ENCODE results near the gene PRPF19. TPM values are rescaled to one million over a fixed set of nuclear protein-coding genes. Genes with fewer than 3 reads are reported as not detected.

PRPF19 gene
- total RNA-seq, 1 experiment from 2014 or later, result 160 TPM

DNA sequence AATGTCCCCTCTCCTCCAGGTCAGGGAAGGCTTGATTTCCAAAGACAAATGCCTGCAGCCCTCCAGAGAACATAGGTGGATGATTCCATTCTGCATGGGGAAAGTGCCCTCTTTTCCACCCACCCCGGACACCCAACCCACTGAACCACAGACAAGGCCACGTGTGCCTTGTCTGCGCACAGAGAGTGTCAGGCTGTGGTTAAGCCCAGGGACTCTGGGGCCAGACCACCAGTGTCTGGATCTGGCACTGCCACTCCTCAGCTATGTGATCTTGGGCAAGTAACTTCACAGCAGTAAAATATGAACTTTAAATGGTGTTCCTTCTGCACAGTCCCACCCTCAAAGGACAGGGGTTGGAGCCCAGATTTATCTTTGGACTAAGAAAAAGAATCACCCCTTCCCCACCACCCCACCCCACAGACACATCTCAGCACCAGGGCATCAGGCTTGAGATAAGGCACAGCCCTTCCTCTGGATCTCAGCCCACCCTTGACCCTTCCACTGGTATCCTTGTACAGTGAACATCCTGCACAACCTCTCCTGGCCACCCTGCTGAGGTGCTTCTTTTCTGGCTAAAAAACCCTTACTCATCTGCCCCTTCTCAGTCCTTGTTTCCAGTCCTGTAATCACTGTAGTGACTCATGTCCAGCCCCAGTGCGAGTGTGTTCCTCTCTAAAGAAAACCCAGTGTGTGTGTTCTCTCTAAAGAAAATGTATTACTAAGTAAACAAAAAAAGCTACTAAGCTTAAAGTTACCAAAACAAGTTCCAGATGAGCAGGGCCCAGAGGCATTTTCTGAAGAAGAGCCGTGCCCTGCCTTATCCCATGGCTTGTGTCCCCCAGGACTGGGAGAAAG is 48.8 kb downstream of the PRPF19 start:
- H4K20me1 ChIP-seq (ENCODE audit: insufficient read depth), result no peaks in the 10 kb centered on the region
- no peaks in the 10 kb centered on the region for H3K9me3 ChIP-seq (ENCODE audit: insufficient read depth, low read depth)
- H3K4me2 ChIP-seq, result no peak overlapping the region
- no peak for TF ChIP-seq EZH2 (IDR thresholded peaks at IDR 0.05; ENCODE audit: low read depth)
- TF ChIP-seq, protein P1, sequence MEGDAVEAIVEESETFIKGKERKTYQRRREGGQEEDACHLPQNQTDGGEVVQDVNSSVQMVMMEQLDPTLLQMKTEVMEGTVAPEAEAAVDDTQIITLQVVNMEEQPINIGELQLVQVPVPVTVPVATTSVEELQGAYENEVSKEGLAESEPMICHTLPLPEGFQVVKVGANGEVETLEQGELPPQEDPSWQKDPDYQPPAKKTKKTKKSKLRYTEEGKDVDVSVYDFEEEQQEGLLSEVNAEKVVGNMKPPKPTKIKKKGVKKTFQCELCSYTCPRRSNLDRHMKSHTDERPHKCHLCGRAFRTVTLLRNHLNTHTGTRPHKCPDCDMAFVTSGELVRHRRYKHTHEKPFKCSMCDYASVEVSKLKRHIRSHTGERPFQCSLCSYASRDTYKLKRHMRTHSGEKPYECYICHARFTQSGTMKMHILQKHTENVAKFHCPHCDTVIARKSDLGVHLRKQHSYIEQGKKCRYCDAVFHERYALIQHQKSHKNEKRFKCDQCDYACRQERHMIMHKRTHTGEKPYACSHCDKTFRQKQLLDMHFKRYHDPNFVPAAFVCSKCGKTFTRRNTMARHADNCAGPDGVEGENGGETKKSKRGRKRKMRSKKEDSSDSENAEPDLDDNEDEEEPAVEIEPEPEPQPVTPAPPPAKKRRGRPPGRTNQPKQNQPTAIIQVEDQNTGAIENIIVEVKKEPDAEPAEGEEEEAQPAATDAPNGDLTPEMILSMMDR (conservative IDR thresholded peaks at IDR 0.05), result no peak
- no peak overlapping the region for H3K27ac ChIP-seq
- peak in 1 of 2 experiments; percentile 32 for DNase-seq
- H3K36me3 ChIP-seq (ENCODE audit: low read depth), result no peaks in the 10 kb centered on the region
- no peak overlapping the region for H2AFZ ChIP-seq
- H3K79me2 ChIP-seq (ENCODE audit: low read depth), result no peaks in the 10 kb centered on the region
- H3K9me2 ChIP-seq (ENCODE audit: insufficient read depth), result no peaks in the 10 kb centered on the region
- ChIA-PET POLR2A (ENCODE audit: unreplicated experiment) (no interaction called here), CTCF (interaction anchor here (0.6 kb wide), 1 partner anchor 42 kb away, joined by 3 read pairs; no protein-coding TSS in a partner anchor)
- BruUV-seq (replicated peaks), result no TSS peak
- H3K4me3 ChIP-seq, result no peak overlapping the region
- no peaks in the 10 kb centered on the region for H3K4me1 ChIP-seq (replicated peaks; ENCODE audit: insufficient read depth)
- intact Hi-C loops (cut with micrococcal nuclease; ENCODE audit: unreplicated experiment), result no loop called here
- no peaks in the 10 kb centered on the region for H3F3A ChIP-seq (ENCODE audit: insufficient read depth, low read depth)
- no peaks in the 10 kb centered on the region for H3K27me3 ChIP-seq (ENCODE audit: insufficient read depth, low read depth)

DNA sequence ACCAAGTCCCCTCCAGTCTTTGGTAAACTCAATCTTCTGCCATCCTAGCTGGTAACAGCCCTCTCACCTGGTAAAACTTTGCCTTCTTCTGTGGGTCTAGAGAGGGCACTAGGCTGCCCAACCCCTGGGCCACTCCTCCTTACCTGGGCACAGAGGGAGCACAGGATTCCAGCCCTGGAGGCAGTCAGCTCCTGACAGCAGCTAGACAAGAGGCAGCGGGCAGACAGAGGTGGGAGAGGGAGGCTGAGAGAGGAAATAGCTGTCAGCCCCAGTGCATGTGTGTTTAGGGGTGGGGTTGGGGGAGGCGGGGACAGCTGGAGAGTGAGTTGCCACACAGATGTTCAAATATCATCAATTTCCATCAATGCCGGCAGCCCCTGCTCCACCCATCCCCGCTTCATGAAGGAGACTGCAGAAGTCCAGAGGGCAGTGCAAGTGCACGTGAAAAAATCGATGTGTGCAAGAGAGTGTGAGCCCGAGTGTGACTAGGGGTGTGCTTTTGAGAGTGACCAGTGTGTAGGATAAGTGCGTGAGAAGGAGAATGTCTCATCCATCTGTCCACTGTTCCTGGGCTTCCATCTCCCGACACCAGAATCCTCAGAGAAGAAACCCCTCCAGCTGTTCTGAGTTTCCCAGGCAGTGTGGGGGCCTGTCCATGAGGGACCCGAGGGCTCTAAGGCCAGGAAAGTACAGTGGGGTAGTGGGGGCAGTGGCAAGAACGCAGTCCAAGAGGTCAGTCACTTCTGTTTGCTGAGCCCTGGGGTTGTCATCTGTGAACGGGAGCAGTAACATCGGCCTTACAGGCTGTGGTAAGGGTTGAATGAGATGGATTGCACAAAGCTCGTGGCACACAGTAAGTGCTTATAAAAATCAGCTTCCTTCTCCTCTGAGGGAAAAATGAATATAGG is 50.4 kb downstream of the PRPF19 start, which contains the start of gene PTGDR2:
Gene PTGDR2, minus strand, starts transcription at position 225 of the 908 bp plus-strand sequence. CDS start 2,228 bp downstream, outside the sequence.
- H3K9me3 ChIP-seq (ENCODE audit: insufficient read depth, low read depth), result no peaks in the 10 kb centered on the region
- H3K27ac ChIP-seq, result no peak within 1 kb of the TSS
- DNase-seq, result no peak
- no peak within 1 kb of the TSS for H3K4me2 ChIP-seq
- H3K9me2 ChIP-seq (ENCODE audit: insufficient read depth), result no peaks in the 10 kb centered on the region
- H4K20me1 ChIP-seq (ENCODE audit: insufficient read depth), result no peaks in the 10 kb centered on the region
- H3K27me3 ChIP-seq (ENCODE audit: insufficient read depth, low read depth), result no peaks in the 10 kb centered on the region
- intact Hi-C loops (cut with micrococcal nuclease; ENCODE audit: unreplicated experiment), result no loop called here
- H3F3A ChIP-seq (ENCODE audit: insufficient read depth, low read depth), result no peaks in the 10 kb centered on the region
- no peak within 1 kb of the TSS for H2AFZ ChIP-seq
- H3K4me1 ChIP-seq (replicated peaks; ENCODE audit: insufficient read depth), result no peaks in the 10 kb centered on the region
- BruUV-seq (replicated peaks), result no TSS peak
- CTCF ChIA-PET, result no interaction called here
- TF ChIP-seq EZH2 (IDR thresholded peaks at IDR 0.05; ENCODE audit: low read depth), result no peak
- TF ChIP-seq, protein P1 (conservative IDR thresholded peaks at IDR 0.05), result no peak
- POLR2A ChIA-PET (ENCODE audit: unreplicated experiment), result no interaction called here
- 0 out of 2 replicates have a peak, but pooled peaks cover 9% of the 10 kb centered on the region for H3K36me3 ChIP-seq (ENCODE audit: low read depth)
- no peaks in the 10 kb centered on the region for H3K79me2 ChIP-seq (ENCODE audit: low read depth)
- no peak within 1 kb of the TSS for H3K4me3 ChIP-seq

DNA sequence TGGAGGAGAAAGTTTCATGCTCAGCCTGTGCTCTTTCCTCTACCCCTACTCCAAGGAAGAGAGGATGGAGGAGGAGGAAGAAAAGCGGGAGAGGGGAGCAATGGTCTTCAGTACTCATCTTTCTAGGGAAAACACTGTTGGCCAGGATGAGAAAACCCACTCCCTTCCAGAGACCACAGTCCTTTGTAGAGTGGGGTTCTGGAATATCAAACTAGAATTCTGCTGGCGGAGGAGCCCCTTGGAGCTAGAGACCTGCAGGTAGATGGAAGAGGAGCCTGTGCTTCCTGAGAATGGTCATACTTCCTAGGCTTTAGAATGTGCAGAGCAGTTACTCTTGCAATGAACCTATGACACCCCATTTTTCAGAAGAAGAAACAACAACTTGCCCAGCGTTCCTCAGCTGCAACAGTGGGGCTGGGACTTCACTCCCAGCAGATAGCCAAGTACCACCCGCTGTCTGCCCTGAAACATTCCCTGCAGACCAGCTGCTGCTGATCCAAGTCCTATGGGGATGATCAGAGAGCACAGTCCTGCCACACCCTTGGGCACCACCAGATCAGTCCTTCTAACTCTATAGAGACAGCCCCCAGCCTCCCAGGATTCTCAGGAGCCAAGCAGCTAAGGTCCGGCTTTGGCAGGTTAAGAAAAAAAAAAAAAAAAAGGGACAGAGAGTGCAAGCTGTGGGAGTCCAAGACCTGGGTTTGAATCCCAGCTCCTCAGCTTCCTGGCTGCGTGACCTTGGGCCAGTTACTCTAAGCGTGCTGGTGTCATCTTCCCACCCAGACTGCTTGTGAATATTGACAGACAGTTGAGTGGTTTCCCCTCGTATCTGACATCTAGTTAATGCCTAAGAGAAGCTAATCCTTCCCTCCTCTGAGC is 51.3 kb downstream of the PRPF19 start:
- POLR2A ChIA-PET (ENCODE audit: unreplicated experiment), result no interaction called here
- Histone ChIP-seq H3K79me2 (ENCODE audit: low read depth) (no peaks in the 10 kb centered on the region), H4K20me1 (ENCODE audit: insufficient read depth) (no peaks in the 10 kb centered on the region), H3K36me3 (ENCODE audit: low read depth) (0 out of 2 replicates have a peak, but pooled peaks cover 9% of the 10 kb centered on the region), H2AFZ (no peak overlapping the region), H3K27ac (no peak overlapping the region), H3K27me3 (ENCODE audit: insufficient read depth, low read depth) (no peaks in the 10 kb centered on the region), H3K9me2 (ENCODE audit: insufficient read depth) (no peaks in the 10 kb centered on the region), H3K4me3 (no peak overlapping the region), H3K4me1 (replicated peaks; ENCODE audit: insufficient read depth) (no peaks in the 10 kb centered on the region), H3F3A (ENCODE audit: insufficient read depth, low read depth) (no peaks in the 10 kb centered on the region), H3K9me3 (ENCODE audit: insufficient read depth, low read depth) (no peaks in the 10 kb centered on the region), H3K4me2 (no peak overlapping the region)
- no TSS peak for BruUV-seq (replicated peaks)
- intact Hi-C loops (cut with micrococcal nuclease; ENCODE audit: unreplicated experiment), result no loop called here
- CTCF ChIA-PET, result no interaction called here
- DNase-seq, result no peak
- TF ChIP-seq EZH2 (IDR thresholded peaks at IDR 0.05; ENCODE audit: low read depth), result no peak
- TF ChIP-seq, protein P1 (conservative IDR thresholded peaks at IDR 0.05), result no peak

Measured in PC-9 (cell line).